Central memory CD8-positive, alpha-beta T cell (primary cell): ENCODE measurements around the gene RTL3.
A peak's percentile ranks its signal among the peaks of the same experiment; 100 is the strongest.
"Not testable (repeated sequence)": the region's sequence is repeated elsewhere in the genome, so short reads cannot be mapped to it uniquely, and the experiment has no call there.

Experiments used
- ATAC-seq: fragments of 150-1000 bp; cut with Tn5 transposase; replicated peaks from 2 replicates; pipeline ENCODE4 v1.10.0; 2022; ENCODE audit warnings: mild to moderate bottlenecking, moderate FRiP score, moderate number of reproducible peaks; ENCODE audit not compliant: poor library complexity, severe bottlenecking; ENCODE audit errors: extremely low read depth
- DNase-seq, 2 donors: peaks; one replicate each; pipeline ENCODE4 v3.0.0; 2021; ENCODE audit warnings: low spot score in 2 of 2
- H3K27ac Mint-ChIP-seq: one replicate; pipeline ENCODE4 v1.8.0; 2022; ENCODE audit warnings: low read depth, mild to moderate bottlenecking, moderate library complexity, mixed read lengths
- H3K27me3 Mint-ChIP-seq: one replicate; pipeline ENCODE4 v1.8.0; 2022; ENCODE audit warnings: mixed read lengths
- H3K36me3 Mint-ChIP-seq: one replicate; pipeline ENCODE4 v1.8.0; 2022; ENCODE audit warnings: mild to moderate bottlenecking, moderate library complexity, mixed read lengths; ENCODE audit not compliant: insufficient read depth
- H3K4me1 Mint-ChIP-seq: one replicate; pipeline ENCODE4 v1.8.0; 2022; ENCODE audit warnings: mixed read lengths
- H3K4me3 Mint-ChIP-seq: one replicate; pipeline ENCODE4 v1.8.0; 2022; ENCODE audit warnings: mild to moderate bottlenecking, moderate library complexity, mixed read lengths
- H3K9me3 Mint-ChIP-seq: one replicate; pipeline ENCODE4 v1.8.0; 2022; ENCODE audit warnings: mixed read lengths

Gene RTL3

DNA sequence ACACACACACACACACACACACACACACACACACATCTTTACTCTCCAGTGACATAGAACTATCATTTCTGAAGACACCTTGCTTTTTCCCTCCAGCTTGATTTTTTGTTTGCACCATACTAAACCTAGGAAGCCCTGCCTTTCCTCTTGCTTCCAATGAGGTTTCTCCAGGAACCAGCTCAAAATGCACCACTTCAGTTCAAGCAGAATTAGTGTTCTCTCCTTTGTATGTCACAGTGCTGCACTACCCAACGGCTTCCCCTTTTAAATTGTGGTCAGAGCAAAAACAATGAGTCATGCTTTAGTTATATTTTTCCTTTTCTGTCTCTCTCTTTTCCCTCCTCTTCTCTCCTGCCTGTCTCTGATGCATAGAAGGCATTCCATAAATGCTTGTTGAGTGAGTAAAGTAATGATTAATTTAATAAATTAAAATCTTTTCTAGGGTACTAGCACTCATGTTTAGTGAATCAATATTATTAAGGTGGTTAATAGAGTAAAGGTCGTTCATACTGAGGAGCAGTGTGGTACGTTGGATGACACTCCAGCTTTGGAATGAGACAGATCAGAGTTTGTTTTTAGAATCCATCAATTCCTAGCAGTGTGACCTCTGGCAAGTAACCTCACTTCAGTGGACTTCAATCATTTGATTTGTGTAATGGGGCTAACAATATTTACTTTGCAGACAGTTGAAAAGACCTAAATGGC lies 5.9 kb downstream of the RTL3 start:
- Mint-ChIP-seq H3K36me3 (peaks cover under 1% of the 10 kb centered on the region), H3K4me1 (peaks cover 25% of the 10 kb centered on the region), H3K27me3 (no peaks in the 10 kb centered on the region), H3K4me3 (peak overlapping the region; percentile 4), H3K27ac (peak overlapping the region; percentile 53), H3K9me3 (no peaks in the 10 kb centered on the region)
- no peak for DNase-seq
- ATAC-seq, result no peak

DNA sequence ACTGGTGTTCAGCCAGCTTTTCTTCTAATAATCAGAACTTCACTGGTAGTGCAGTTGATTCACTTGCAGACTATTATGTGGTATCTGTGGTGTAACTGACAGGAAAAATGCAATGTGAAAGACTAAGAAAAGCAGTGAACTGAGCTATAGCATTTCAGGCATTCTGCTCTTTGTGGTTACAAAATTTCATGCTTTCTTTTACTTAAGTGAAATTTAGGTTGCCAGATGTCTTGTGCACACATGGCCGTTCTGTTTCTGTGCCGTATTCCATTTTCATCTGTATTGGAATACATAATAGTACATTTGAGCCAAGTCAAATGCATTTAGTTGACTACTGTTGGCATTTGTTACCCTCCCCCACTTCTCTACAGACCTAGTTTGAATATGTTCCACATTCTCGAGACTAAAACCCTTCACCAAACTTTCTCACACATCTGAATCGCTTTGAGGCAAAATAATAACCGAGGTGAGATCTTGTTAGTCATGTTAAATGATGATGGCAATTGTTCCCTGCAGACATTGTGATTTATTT lies 8.2 kb downstream of the RTL3 start:
- Mint-ChIP-seq H3K4me1 (peaks cover 23% of the 10 kb centered on the region), H3K27ac (peak overlapping the region; percentile 42), H3K9me3 (peaks cover 3% of the 10 kb centered on the region), H3K4me3 (peak overlapping the region; percentile 56), H3K36me3 (no peaks in the 10 kb centered on the region), H3K27me3 (no peaks in the 10 kb centered on the region)
- no peak for DNase-seq
- peak; percentile 80 for ATAC-seq

DNA sequence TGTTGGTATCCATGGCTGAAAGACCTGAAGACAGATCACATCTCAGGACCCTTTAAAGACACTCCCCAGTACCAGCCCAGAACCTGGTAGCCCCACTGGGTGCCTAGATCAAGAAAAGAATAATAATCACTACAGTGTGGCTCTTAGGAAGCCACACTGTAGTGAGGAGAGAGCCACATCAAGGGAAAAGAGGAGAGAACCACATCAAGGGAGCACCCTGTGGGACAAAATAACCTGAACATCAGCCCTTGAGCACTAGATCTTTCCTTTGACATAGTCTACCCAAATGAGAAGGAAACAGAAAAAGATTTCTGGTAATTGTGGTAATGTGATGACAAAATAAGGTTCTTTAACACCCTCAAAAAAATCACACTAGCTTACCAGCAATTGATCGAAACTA lies 15.3 kb downstream of the RTL3 start:
- no peak for ATAC-seq
- no peaks in the 10 kb centered on the region for H3K36me3 Mint-ChIP-seq

DNA sequence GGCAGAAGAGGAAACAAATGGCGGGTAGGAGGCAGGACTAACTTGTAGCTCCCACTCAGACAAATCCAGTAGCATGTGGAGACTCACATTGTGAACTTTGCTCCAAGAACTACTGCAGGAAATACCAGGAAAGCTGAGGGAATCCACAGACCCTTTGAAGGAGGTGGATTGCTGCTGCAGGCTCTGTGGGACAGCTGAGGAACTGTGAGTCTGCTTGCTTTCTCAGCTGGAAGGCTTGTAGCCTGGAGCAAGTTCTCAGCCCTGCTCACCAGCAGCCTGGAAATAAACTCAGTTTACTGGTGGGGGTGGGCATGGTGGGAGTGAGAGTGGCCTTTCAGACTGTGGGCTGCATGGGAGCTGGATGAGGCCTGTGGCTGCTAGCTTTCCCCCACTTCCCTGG lies 16.0 kb downstream of the RTL3 start:
- peaks cover 10% of the 10 kb centered on the region for H3K4me1 Mint-ChIP-seq
- ATAC-seq (no peak), DNase-seq (no peak)
- no peaks in the 10 kb centered on the region for H3K27me3 Mint-ChIP-seq
- H3K27ac Mint-ChIP-seq, result no peak overlapping the region
- no peak overlapping the region for H3K4me3 Mint-ChIP-seq
- H3K9me3 Mint-ChIP-seq, result peaks cover 11% of the 10 kb centered on the region
- no peaks in the 10 kb centered on the region for H3K36me3 Mint-ChIP-seq

More for the DNA sequence above, 15.3 kb downstream of the RTL3 start:
- Mint-ChIP-seq H3K9me3 (peaks cover 11% of the 10 kb centered on the region), H3K4me3 (no peak overlapping the region), H3K27ac (no peak overlapping the region), H3K27me3 (no peaks in the 10 kb centered on the region), H3K4me1 (peaks cover 10% of the 10 kb centered on the region)
- DNase-seq, result no peak

DNA sequence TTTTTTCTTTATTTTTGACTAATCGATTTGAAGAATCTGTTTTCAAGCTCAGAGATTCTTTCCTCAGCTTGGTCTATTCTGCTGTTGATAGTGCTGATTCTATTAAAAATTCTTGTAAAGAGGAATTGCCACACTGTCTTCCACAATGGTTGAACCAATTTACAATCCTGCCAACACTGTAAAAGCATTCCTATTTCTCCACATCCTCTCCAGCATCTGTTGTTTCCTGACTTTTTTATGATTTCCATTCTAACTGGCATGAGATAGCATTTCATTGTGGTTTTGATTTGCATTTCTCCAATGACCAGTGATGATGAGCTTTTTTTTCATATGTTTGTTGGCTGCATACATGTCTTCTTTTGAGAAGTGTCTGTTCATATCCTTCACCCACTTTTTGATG lies 23.0 kb downstream of the RTL3 start:
- not testable (repeated sequence) for H3K4me1 Mint-ChIP-seq, H3K27me3 Mint-ChIP-seq, H3K4me3 Mint-ChIP-seq, H3K27ac Mint-ChIP-seq, DNase-seq, ATAC-seq, H3K9me3 Mint-ChIP-seq, H3K36me3 Mint-ChIP-seq

DNA sequence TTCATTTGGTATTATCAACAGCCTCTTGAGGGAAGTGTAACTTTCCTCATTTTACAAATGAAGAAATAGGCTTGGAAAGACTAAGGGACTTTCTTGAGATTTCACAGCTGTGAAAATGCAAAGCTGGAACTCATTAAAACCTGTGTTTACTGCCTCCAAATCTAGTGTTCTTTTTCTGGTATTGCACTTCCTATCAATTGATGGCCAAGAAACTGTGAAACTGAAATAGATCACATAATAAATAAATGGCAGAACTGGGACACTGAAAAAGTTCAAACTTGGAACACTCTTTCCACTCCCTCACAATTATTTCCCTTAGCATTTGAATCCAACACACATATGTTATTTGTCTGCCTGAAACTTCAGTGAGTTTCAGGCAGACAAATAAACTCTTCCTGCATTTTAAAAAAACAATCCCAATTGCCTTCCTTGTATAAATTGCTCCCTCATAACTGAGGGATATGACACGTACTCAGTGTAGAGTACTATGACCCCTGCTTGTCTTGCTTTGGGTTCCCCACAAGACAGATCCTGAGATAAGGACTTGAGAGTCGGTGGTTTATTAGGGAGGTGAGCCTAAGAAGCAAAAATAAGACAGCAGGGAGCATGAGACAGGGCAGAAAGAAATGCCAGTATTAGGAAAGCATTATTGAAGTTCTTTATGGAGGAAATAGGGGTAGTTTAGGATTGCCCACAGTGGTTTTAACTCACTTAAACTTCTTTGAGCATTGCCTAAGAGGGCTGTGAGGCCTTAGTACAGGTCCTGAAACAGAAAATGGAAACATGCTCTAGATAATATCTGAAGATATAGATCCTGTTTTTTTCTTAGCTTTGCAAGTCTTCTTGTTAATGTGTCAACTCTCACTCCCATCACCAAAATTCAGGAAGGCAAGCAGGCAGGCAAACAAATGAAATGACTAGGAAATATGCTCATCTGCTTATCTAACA lies 33.9 kb downstream of the RTL3 start:
- peaks cover 7% of the 10 kb centered on the region for H3K4me1 Mint-ChIP-seq
- H3K4me3 Mint-ChIP-seq, result no peak overlapping the region
- ATAC-seq (no peak), DNase-seq (no peak)
- no peaks in the 10 kb centered on the region for H3K9me3 Mint-ChIP-seq
- peaks cover 1% of the 10 kb centered on the region for H3K36me3 Mint-ChIP-seq
- no peak overlapping the region for H3K27ac Mint-ChIP-seq
- no peaks in the 10 kb centered on the region for H3K27me3 Mint-ChIP-seq

DNA sequence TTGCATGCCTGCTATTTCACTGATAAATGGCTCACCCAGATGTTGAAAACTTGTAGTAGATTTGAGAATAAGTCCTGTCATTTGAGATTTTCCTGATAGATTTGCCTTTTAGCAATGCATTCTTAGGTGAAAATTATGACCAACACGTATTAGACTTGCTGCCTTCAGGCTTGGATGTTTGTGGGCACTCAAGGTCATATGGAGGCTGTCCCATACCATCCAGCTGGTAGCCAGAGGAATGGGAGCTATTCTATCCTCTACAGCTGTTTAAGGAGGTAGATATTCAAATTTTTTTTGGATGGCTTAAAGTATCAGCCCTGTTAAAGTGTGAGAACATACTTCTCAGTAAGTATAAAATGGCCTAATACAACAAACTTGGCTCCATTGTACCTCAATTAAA lies 34.7 kb downstream of the RTL3 start:
- no peak for DNase-seq
- Mint-ChIP-seq H3K4me1 (peaks cover 7% of the 10 kb centered on the region), H3K27ac (no peak overlapping the region), H3K36me3 (peaks cover 1% of the 10 kb centered on the region), H3K4me3 (no peak overlapping the region), H3K9me3 (no peaks in the 10 kb centered on the region), H3K27me3 (no peaks in the 10 kb centered on the region)
- no peak for ATAC-seq

DNA sequence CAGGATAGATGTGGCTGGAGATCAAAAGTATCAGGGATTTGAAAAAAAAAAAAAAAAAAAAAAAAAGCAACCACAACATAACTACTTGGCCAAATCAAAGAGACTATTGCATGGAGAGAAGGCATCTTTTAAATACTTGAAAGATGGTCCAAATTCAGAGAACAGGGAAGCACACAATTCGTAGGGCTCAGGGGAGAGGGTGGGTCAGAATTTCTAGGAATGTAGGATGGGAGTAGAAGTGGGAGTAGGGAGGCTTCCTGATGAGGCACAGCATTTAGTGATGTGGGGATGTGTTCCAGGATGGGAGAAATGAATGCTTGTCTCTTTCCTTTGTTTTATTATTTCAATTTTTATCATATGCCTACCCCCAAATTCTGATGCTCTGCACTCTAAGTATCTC lies 36.3 kb downstream of the RTL3 start:
- no peak overlapping the region for H3K4me3 Mint-ChIP-seq
- no peak for ATAC-seq
- no peaks in the 10 kb centered on the region for H3K9me3 Mint-ChIP-seq
- DNase-seq, result no peak
- no peak overlapping the region for H3K27ac Mint-ChIP-seq
- H3K36me3 Mint-ChIP-seq, result peaks cover 1% of the 10 kb centered on the region
- H3K4me1 Mint-ChIP-seq, result peaks cover 7% of the 10 kb centered on the region
- no peaks in the 10 kb centered on the region for H3K27me3 Mint-ChIP-seq

DNA sequence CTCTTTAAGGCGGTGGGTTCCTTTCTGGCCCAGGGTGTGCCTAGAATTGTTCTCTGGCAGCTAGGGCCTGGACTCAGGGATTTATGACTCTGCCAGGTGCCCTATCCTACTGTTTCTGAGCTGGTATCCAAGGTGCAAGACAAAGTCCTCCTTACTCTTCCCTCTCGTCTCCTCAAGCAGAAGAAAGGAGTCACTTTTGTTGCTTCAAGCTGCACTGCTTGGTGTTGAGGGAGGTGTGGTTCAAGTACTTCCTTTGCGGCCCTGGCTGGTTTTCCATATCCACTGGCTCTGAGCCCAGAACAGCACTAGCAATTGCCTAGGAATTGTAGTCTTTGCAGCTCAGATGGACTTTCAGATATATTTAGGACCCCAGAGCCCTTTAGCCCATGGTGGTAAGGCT lies 39.3 kb downstream of the RTL3 start:
- no peak overlapping the region for H3K4me3 Mint-ChIP-seq
- H3K27ac Mint-ChIP-seq, result no peak overlapping the region
- H3K4me1 Mint-ChIP-seq, result no peaks in the 10 kb centered on the region
- H3K27me3 Mint-ChIP-seq, result no peaks in the 10 kb centered on the region
- ATAC-seq (no peak), DNase-seq (no peak)
- H3K9me3 Mint-ChIP-seq, result no peaks in the 10 kb centered on the region
- H3K36me3 Mint-ChIP-seq, result peaks cover 1% of the 10 kb centered on the region

DNA sequence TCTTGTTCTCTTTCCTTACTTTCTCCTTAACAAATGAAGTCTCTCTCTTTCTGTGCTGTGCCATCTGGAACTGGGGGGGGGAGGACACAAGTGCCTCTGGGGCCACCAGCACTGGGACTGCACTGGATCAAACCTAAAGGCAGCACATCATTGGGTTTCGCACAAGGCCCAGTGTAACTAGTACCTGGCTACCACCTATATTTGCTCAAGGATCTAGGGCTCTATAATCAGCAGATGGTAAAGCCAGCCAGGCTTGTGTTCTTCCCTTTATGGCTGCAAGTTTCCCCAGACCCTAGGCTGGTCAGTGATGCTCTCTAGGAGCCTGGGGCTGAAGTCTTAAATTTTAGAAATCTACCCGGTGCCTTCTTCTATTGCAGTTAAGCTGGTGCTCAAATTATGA lies 40.1 kb downstream of the RTL3 start:
- Mint-ChIP-seq H3K27ac (no peak overlapping the region), H3K27me3 (no peaks in the 10 kb centered on the region), H3K4me3 (no peak overlapping the region), H3K4me1 (no peaks in the 10 kb centered on the region), H3K36me3 (peaks cover 1% of the 10 kb centered on the region), H3K9me3 (no peaks in the 10 kb centered on the region)
- DNase-seq, result no peak
- ATAC-seq, result no peak

DNA sequence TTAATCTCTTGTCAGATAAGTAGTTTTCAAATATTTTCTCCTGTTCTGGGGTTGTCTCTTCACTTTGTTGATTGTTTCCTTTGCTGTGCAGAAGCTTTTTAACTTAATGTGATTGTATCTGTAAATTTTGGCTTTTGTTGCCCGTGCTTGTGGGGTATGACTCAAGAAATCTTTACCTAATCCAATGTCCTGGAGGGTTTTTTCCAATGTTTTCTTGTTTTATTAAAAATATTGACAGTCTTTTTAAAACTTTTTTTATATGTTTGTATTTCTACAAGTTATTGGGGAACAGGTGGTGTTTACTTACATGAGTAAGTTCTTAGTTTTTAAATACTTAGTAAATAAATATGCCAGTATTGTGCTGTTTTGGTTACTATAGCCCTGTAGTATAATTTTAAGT lies 44.9 kb downstream of the RTL3 start:
- DNase-seq (no peak), ATAC-seq (no peak)
- no peaks in the 10 kb centered on the region for H3K4me1 Mint-ChIP-seq
- H3K9me3 Mint-ChIP-seq, result no peaks in the 10 kb centered on the region
- no peaks in the 10 kb centered on the region for H3K36me3 Mint-ChIP-seq
- H3K27me3 Mint-ChIP-seq, result no peaks in the 10 kb centered on the region
- H3K27ac Mint-ChIP-seq, result no peak overlapping the region
- no peak overlapping the region for H3K4me3 Mint-ChIP-seq
